ENCODE data around the gene EEF2K.
A peak's percentile ranks its signal among the peaks of the same experiment; 100 is the strongest.
"Not testable (repeated sequence)": the region's sequence is repeated elsewhere in the genome, so short reads cannot be mapped to it uniquely, and the experiment has no call there.

Gene EEF2K

GRCh38 chr16:22210854-22211253, 4.8 kb downstream of the EEF2K start:
- no peak for ATAC-seq
- no peak for DNase-seq

GRCh38 chr16:22213236-22213635, 7.2 kb downstream of the EEF2K start:
- ATAC-seq (no peak), DNase-seq (no peak)

GRCh38 chr16:22213801-22214200, 7.7 kb downstream of the EEF2K start:
- no peak for DNase-seq
- no peak for ATAC-seq

- ATAC-seq, result no peak
- no peak for DNase-seq
These were observed 8.3 kb downstream of the EEF2K start for GRCh38 chr16:22214402-22214801.

GRCh38 chr16:22214889-22215288, 8.8 kb downstream of the EEF2K start:
- ATAC-seq (no peak), DNase-seq (no peak)

- DNase-seq (no peak), ATAC-seq (peak; percentile 35)
These were observed 10.2 kb downstream of the EEF2K start for GRCh38 chr16:22216191-22216831.

- ATAC-seq, DNase-seq: not testable (repeated sequence)
These were observed 10.8 kb downstream of the EEF2K start for GRCh38 chr16:22216832-22217225.

- DNase-seq, result no peak
- ATAC-seq, result peak; percentile 64
These were observed 12.0 kb downstream of the EEF2K start for GRCh38 chr16:22217890-22218730.

- ATAC-seq, result no peak
- no peak for DNase-seq
These were observed 13.5 kb downstream of the EEF2K start for GRCh38 chr16:22219389-22220068.

GRCh38 chr16:22220069-22220440, 14.0 kb downstream of the EEF2K start:
- no peak for DNase-seq
- no peak for ATAC-seq

GRCh38 chr16:22220714-22221113, 14.6 kb downstream of the EEF2K start:
- ATAC-seq (no peak), DNase-seq (no peak)

- no peak for ATAC-seq
- DNase-seq, result no peak
These were observed 15.9 kb downstream of the EEF2K start for GRCh38 chr16:22222006-22222405.

- no peak for ATAC-seq
These were observed 16.9 kb downstream of the EEF2K start for GRCh38 chr16:22222998-22223397.

GRCh38 chr16:22225060-22225459, 19.0 kb downstream of the EEF2K start:
- ATAC-seq (no peak), DNase-seq (no peak)

More at GRCh38 chr16:22222998-22223397, 16.9 kb downstream of the EEF2K start:
- DNase-seq, result no peak

GRCh38 chr16:22229889-22230288, 23.8 kb downstream of the EEF2K start:
- no peak for ATAC-seq
- no peak for DNase-seq

- DNase-seq, result peak; percentile 48
These were observed 26.4 kb downstream of the EEF2K start for GRCh38 chr16:22232277-22233036.

GRCh38 chr16:22233037-22233372, 26.9 kb downstream of the EEF2K start:
- DNase-seq (no peak), ATAC-seq (no peak)

More at GRCh38 chr16:22232277-22233036, 26.4 kb downstream of the EEF2K start:
- ATAC-seq, result peak; percentile 97

GRCh38 chr16:22235839-22236745, 30.0 kb downstream of the EEF2K start:
- no peak for DNase-seq
- ATAC-seq, result no peak

GRCh38 chr16:22239131-22239805, 33.2 kb downstream of the EEF2K start:
- DNase-seq, result no peak
- ATAC-seq, result no peak

GRCh38 chr16:22240023-22240710, 34.1 kb downstream of the EEF2K start:
- no peak for ATAC-seq

More at GRCh38 chr16:22240023-22240710, 34.1 kb downstream of the EEF2K start:
- DNase-seq, result no peak

Data from stimulated activated naive CD8-positive, alpha-beta T cell treated with anti-CD3 and anti-CD28 coated beads, Interleukin-15, Interleukin-2, amounts not matched to agents 100 U/mL and 50 U/mL, for 24 hours (primary cell).